DMS153 (cell line): ENCODE data around the gene THBS2.
"Not testable (repeated sequence)": the region's sequence is repeated elsewhere in the genome, so short reads cannot be mapped to it uniquely, and the experiment has no call there.

Experiments used
- DNase-seq: peaks from one replicate; lab custom pipeline; 2025; lab: John Stamatoyannopoulos, UW

THBS2 gene

GRCh38 chr6:169271877-169272216 is 18.2 kb upstream of the THBS2 start:
- no peak for DNase-seq

DNA sequence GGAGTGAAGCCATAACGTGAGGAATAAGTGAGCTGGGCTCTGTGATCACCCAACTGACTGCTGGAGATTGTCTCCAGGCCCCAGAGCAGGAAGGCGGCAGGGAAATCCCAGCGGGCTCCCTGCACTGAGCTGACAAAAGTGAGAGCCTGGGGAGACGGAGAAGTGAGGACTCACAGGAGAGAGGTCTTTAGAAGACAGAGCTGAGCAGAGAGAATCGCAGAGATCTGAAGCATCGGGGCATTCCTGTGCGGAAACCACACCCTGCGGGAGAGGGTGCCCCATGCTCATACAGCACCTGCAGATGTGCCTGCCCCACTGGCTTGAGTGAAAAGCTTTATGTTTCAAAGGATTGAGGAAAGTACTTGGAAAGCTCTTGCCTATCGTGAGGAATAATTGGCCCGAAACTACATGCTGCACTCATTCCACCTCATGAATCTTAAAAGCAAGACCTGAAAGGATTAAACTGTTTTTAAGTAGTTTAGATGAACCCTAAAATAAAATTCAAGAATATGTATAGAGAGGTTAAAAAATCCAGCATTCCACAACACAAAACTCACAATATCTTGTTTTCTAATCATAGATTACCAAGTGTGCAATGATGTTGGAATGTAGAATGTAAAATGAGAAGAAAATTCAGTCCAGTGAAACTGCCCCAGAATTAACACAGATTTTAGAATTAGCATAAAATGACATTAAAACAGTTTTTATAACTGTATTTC is 17.7 kb upstream of the THBS2 start:
- no peak for DNase-seq

DNA sequence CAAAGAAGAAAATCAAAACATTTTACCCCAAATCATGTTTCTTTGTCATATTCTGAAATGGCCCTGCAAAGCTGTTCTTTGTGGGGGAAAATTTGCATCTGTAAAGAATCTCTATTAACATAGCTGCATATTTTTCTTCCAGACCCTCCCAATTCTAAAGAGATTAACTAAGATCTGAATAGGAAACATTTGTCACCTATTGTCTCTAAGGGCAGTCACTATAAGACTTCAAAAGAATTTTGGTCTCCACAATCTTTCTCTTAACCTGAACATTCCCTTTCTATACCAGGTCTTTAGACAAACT is 16.4 kb upstream of the THBS2 start:
- not testable (repeated sequence) for DNase-seq

GRCh38 chr6:169269180-169270076 is 15.8 kb upstream of the THBS2 start:
- no peak for DNase-seq

DNA sequence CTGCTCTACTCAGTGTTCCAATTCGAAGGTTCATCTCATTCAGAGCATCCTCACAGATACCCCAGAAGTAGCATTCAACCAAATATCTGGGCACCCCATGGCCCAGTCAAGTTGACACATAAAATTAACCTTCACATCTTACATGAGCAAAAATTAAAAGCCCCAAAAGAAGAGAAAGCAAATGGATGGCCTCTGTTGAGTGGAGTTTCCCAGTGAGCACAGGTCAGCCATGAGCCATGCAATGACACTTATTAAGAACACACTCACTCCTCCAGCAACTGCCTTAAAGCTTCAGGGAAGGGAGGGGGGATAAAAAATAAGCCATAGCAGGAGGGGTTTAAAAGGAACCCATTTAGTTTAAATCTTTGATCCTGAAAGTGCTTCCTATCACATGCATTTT is 14.6 kb upstream of the THBS2 start:
- DNase-seq = no peak

DNA sequence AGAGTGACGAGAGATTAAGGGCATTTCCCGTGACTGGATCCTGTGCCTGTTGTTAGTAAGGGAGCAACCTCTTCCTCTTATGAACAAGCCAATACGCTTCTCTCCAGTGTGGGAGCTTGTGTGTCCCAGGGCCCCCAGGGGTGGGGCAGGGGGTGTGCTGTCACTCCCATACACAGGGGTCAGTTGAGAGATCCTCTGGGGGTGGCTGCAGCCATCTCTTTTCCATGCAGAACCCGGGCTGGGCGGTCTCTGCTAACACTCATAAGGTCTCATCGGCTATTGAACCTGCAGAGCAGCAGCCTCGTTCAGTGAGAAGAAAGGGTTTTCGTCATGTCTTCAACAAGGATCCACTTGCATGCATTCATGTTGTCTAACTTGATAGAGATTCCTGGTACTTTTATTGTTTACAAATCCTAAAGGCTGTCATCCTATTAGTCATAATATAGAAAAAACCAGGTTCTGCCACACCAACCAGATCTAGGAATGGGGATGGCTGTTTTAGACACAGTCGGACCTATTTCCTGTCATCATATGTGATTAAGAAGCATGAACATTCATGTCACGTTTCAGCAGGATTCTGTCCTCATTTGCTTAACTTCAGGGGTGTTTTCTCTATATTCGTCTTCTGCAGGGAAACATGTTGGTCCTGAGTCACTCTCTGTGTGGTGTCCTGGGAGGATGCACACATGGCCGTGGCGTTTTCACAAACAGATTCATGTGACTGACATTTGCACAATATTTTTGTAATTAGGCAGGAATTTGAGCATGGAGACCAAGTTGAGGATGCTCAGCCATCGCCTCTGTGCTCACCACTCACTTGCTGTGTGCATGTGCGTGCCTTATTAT is 13.3 kb upstream of the THBS2 start:
- no peak for DNase-seq

GRCh38 chr6:169266261-169266660 is 12.6 kb upstream of the THBS2 start:
- no peak for DNase-seq

GRCh38 chr6:169265486-169266131 is 12.0 kb upstream of the THBS2 start:
- no peak for DNase-seq

- no peak for DNase-seq
Observed at GRCh38 chr6:169263836-169264608, 10.4 kb upstream of the THBS2 start.

DNA sequence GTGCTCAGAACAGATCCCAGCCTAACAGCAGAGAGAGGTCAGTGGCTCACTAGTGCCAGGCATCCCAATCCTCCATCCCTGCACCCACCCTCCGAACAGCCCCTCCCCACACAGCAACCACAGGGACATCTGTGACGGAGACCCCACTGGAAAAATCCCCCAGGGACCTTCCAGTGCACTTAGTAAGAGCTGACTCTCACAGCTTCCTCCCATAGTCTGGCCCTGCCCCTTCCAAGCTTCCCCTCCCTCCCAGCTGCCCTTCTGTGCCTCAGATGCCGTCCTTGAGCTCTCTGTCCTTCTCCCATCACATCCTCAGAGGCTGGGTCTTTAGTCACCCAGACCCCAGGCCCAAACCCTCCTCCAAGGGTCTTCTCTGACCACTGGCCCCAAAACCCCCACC is 9.7 kb upstream of the THBS2 start:
- no peak for DNase-seq

DNA sequence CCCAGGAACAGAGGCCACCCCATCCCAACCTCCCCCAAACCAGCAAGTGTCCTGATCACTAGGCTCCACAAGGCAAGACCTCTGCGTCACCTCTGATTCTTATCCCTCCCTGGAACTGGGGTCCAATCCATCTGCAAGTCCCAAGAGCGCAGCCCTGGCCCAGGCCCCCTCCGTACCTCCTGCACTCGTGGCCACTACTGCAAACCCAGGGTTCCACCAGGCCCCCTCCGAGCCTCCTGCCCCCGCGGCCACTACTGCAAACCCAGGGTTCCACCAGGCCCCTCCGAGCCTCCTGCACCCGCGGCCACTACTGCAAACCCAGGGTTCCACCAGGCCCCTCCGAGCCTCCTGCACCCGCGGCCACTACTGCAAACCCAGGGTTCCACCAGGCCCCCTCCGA is 9.0 kb upstream of the THBS2 start:
- not testable (repeated sequence) for DNase-seq

GRCh38 chr6:169256518-169256917 is 2.9 kb upstream of the THBS2 start:
- DNase-seq = no peak

DNA sequence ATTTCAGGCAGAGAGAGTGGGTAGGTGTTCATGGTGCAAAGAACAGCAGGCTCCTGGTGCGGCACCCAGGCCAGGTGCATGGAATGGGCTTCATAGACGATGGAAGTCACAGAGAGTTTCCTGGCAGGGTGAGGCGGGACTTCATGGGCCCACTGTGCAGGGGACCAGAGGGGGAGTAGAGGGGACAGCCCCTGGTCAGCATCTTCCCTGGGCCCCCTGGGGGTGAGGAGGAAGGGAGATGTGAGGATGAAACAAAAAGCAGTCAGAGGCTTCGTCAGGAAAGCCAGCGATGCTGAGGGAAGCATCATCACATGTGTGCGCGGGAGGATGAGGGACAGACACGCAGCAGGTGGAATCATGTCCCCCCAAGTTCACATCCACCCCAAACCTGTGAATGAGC is 2.4 kb upstream of the THBS2 start:
- no peak for DNase-seq

DNA sequence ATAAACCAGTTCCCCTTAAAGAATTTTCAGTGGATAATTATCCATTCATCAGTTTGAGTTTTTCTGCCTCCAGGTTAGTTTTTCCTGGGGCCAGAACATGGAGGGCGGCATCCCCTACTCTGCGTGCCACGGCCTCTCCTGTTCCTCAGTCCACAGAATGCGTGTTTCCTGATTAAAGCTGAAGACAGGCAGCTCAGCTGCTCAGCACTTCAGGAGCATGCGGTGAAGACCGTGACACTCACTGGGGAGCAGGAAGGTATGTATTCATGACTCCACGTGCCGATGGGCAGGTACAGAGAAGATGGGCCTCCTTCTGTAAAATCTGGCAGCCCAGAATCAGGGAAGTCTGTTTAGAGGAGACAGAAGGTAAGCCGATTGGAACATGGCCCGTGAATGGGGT is 2.0 kb upstream of the THBS2 start:
- DNase-seq = no peak

- DNase-seq = no peak
Observed at GRCh38 chr6:169254456-169255316, 1.0 kb upstream of the THBS2 start.

DNA sequence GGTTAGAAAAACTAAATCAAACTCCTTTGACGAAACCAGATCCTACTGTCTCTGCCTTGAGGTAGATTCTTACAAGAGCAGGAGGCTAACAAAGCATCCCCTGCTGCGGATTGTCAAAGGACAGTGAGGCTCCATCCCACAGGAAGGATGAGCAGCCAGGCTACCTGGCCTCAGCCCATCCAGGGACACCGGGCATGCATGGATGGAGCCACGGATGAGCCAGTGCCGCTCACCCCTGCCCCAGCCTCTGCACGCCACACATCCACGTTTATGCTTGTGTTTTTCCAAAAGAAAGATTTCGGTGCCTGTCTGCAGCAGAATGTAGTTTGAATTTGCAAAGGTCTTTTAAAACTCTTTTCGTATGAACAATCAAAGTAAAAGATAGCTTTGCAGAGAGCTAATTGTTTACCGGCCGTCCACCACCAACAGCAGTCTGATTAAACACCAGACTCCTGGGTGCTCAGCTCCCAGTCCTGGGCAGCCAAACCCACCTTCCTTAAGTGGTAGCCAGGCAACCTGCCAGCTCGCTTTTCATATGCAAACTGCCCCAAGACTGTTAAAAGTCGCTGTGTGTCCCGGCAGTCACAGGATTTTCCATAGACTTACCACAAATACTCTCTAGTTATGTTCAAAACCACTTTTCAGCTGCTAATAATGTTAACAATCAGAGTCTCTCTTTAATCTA is 999 bp downstream of the THBS2 start:
- peak; percentile 20 for DNase-seq

DNA sequence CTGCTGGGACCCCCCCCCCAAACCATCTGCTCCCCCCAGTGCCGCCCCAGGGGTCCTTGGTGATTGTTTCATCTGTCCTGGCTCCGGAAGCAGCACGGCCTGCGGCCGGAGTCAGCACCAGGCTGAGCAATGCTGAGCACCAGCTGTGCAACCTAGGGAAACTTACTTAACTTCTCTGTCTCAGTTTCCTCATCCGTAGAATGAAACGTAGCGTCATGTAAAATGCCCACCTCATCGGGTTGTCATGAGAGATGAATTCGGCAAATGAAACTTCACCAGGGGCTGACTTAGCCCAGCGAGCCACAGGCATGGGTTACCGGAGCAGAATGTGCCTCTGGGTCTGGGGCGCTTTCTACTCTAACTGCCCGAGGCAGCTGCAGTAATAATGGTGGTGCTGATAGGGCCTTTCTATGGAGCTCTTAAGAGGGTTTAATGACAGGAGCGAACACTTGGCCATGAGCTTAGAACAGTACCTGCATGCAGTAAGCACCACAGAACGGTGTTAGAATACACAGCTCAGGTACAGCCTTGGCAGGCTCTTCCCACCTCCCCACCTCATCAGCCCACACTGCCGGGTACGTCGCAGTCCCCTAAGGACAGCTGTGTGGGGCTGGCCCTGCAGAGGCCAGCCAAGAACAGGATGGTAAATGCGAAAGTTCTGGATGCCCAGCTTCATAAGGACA is 1.7 kb downstream of the THBS2 start:
- no peak for DNase-seq

DNA sequence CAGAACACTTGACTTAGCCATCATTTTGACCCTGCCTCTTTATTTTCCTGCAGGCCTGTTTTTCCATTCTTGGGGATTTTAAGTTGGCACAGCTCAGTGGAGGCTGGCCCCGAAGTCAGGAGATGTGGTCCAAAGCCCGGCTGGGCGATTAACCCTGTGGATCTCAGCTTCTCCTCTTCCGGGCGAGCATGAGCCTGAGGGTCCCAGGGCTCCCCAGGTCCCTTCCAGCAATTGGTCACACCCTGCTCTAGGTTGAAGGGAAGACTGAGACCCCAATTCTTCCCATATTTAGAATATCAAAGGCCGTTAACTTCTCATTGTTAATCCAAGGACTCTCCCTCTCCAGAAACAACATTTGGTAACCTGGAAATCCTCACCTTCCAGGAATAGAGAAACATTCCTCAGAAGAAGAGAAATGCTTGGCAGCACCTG is 2.3 kb downstream of the THBS2 start:
- no peak for DNase-seq

GRCh38 chr6:169250660-169251059 is 3.0 kb downstream of the THBS2 start:
- no peak for DNase-seq
